Neuron (in vitro differentiated cells): ENCODE measurements around the gene BCR.
A peak's percentile ranks its signal among the peaks of the same experiment; 100 is the strongest.
"Not testable (repeated sequence)": the region's sequence is repeated elsewhere in the genome, so short reads cannot be mapped to it uniquely, and the experiment has no call there.

Source experiments
- H2AFZ ChIP-seq: one replicate; pipeline ENCODE4 v1.6.1; 2013; ENCODE audit warnings: low read depth, mild to moderate bottlenecking, inconsistent platforms, low read length, moderate library complexity
- H3K27me3 ChIP-seq: one replicate; pipeline ENCODE4 v1.6.1; 2013; ENCODE audit warnings: low read length; ENCODE audit not compliant: insufficient read depth
- H3K36me3 ChIP-seq: one replicate; pipeline ENCODE4 v1.6.1; 2013; ENCODE audit warnings: low read length; ENCODE audit not compliant: insufficient read depth
- H3K4me1 ChIP-seq: one replicate; pipeline ENCODE4 v1.6.1; 2013; ENCODE audit warnings: low read length; ENCODE audit not compliant: insufficient read depth
- H3K4me3 ChIP-seq: 2 replicates; pipeline ENCODE4 v1.5.1; 2013; ENCODE audit warnings: mild to moderate bottlenecking, low read length, moderate library complexity
- H3K9me3 ChIP-seq: one replicate; pipeline ENCODE4 v1.6.1; 2013; ENCODE audit warnings: low read length

BCR gene

DNA sequence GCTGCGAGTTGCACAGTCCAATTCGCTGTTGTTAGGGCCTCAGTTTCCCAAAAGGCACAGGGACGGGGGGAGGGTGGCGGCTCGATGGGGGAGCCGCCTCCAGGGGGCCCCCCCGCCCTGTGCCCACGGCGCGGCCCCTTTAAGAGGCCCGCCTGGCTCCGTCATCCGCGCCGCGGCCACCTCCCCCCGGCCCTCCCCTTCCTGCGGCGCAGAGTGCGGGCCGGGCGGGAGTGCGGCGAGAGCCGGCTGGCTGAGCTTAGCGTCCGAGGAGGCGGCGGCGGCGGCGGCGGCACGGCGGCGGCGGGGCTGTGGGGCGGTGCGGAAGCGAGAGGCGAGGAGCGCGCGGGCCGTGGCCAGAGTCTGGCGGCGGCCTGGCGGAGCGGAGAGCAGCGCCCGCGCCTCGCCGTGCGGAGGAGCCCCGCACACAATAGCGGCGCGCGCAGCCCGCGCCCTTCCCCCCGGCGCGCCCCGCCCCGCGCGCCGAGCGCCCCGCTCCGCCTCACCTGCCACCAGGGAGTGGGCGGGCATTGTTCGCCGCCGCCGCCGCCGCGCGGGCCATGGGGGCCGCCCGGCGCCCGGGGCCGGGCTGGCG lies at the start of gene BCR:
Gene BCR (plus strand): TSS at position 209 of the 592 bp plus-strand sequence. CDS start 452 bp downstream, outside the sequence.
- Histone ChIP-seq H3K9me3 (peaks cover 16% of the 10 kb centered on the region), H3K27me3 (no peaks in the 10 kb centered on the region), H3K4me1 (peaks cover 53% of the 10 kb centered on the region), H3K4me3 (peak within 1 kb of the TSS; percentile 89), H2AFZ (no peak within 1 kb of the TSS), H3K36me3 (peaks cover 9% of the 10 kb centered on the region)

DNA sequence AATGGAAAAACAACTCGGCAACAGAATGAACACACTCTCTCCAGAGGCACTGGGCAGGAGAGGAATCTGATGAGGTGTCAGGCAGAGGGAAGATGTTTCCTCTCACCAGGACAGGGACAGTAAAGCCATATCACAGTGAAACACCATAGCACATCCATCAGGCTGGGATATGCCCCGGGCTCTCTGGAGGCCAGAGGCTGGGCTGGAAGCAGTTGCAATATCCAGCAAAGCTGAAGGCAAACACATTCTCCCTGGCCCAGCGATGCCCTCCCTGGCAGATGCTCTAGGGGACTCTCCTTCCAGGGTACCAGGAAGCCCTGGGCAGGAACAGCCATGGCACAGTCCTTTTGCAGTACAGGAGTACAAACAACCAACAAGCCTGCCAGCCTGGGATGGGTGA lies 49.6 kb upstream of the BCR start:
- H3K9me3 ChIP-seq = no peaks in the 10 kb centered on the region
- H2AFZ ChIP-seq = no peak overlapping the region
- H3K4me1 ChIP-seq = peaks cover 6% of the 10 kb centered on the region
- no peaks in the 10 kb centered on the region for H3K27me3 ChIP-seq
- no peaks in the 10 kb centered on the region for H3K36me3 ChIP-seq
- H3K4me3 ChIP-seq = no peak overlapping the region

DNA sequence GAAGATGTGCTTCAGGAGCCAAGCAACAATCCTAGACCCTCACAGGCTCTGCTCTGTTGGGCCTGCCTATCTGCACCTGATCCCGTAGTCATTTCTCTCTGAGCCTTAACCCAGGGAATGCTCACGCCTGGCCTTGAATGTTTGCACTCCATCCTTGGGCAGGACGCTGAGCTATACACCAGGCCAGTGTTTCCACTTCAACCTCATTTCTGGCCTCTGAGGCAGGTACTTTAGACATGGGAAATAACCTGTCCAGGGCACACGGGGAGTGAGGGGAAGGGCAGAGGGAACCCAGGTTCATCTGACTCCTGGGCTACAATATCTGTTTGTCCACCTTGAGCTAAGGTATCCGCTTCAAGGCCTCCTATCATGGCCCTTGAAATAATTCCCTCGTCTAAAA lies 48.4 kb upstream of the BCR start:
- no peaks in the 10 kb centered on the region for H3K36me3 ChIP-seq
- no peak overlapping the region for H3K4me3 ChIP-seq
- no peak overlapping the region for H2AFZ ChIP-seq
- H3K27me3 ChIP-seq = no peaks in the 10 kb centered on the region
- no peaks in the 10 kb centered on the region for H3K9me3 ChIP-seq
- H3K4me1 ChIP-seq = peaks cover 7% of the 10 kb centered on the region

GRCh38 chr22:23132376-23133091 lies 47.8 kb upstream of the BCR start:
- H3K4me1 ChIP-seq = peaks cover 7% of the 10 kb centered on the region
- H3K27me3 ChIP-seq = no peaks in the 10 kb centered on the region
- H2AFZ ChIP-seq = no peak overlapping the region
- no peaks in the 10 kb centered on the region for H3K9me3 ChIP-seq
- H3K4me3 ChIP-seq = no peak overlapping the region
- no peaks in the 10 kb centered on the region for H3K36me3 ChIP-seq

DNA sequence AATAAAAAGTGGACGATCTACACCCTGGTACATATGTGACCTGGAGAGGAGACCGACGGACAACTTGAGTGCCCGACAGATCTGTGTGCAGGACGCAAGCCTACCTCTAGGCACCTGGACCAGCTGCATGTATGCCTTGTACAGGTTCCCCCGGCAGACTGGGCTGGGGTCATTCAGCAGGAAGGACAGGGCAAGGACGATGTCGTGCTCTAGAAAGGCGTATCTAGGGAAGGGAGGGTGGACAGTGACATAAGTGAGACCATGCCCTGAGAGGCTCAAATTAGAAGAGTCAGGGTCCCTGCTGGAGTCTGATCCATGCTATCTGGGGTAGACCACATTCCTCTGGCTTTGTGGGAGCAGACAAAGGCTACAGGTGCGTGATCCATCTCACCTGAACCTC lies 46.4 kb upstream of the BCR start:
- no peaks in the 10 kb centered on the region for H3K27me3 ChIP-seq
- no peak overlapping the region for H3K4me3 ChIP-seq
- no peaks in the 10 kb centered on the region for H3K9me3 ChIP-seq
- H3K36me3 ChIP-seq = no peaks in the 10 kb centered on the region
- peaks cover 3% of the 10 kb centered on the region for H3K4me1 ChIP-seq
- H2AFZ ChIP-seq = no peak overlapping the region

DNA sequence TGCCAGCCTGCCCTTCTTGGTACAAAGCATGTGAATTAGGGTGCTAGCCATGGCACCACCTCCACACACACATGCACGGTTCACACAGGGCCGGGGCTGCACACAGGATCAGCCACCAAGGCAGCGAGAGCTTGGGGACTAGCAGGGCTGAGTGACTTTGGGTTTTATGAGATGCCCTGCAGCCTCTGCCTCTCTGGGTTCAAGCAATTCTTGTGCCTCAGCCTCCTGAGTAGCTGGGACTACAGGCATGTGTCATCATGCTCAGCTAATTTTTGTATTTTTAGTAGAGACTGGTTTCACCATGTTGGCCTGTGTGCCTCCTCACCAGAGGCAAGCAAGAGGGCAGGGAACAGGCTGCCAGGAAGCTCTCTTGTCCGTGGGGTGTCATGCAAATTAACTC lies 43.3 kb upstream of the BCR start:
- H2AFZ ChIP-seq, H3K27me3 ChIP-seq, H3K9me3 ChIP-seq, H3K4me3 ChIP-seq, H3K4me1 ChIP-seq, H3K36me3 ChIP-seq: not testable (repeated sequence)

- Histone ChIP-seq H3K9me3 (no peaks in the 10 kb centered on the region), H2AFZ (no peak overlapping the region), H3K27me3 (no peaks in the 10 kb centered on the region), H3K4me1 (peaks cover 11% of the 10 kb centered on the region), H3K4me3 (no peak overlapping the region), H3K36me3 (no peaks in the 10 kb centered on the region)
These were observed 42.8 kb upstream of the BCR start for GRCh38 chr22:23137468-23137867.

GRCh38 chr22:23137905-23138561 lies 42.3 kb upstream of the BCR start:
- Histone ChIP-seq H3K36me3 (no peaks in the 10 kb centered on the region), H3K9me3 (no peaks in the 10 kb centered on the region), H3K27me3 (no peaks in the 10 kb centered on the region), H3K4me1 (peaks cover 17% of the 10 kb centered on the region), H2AFZ (no peak overlapping the region), H3K4me3 (no peak overlapping the region)

DNA sequence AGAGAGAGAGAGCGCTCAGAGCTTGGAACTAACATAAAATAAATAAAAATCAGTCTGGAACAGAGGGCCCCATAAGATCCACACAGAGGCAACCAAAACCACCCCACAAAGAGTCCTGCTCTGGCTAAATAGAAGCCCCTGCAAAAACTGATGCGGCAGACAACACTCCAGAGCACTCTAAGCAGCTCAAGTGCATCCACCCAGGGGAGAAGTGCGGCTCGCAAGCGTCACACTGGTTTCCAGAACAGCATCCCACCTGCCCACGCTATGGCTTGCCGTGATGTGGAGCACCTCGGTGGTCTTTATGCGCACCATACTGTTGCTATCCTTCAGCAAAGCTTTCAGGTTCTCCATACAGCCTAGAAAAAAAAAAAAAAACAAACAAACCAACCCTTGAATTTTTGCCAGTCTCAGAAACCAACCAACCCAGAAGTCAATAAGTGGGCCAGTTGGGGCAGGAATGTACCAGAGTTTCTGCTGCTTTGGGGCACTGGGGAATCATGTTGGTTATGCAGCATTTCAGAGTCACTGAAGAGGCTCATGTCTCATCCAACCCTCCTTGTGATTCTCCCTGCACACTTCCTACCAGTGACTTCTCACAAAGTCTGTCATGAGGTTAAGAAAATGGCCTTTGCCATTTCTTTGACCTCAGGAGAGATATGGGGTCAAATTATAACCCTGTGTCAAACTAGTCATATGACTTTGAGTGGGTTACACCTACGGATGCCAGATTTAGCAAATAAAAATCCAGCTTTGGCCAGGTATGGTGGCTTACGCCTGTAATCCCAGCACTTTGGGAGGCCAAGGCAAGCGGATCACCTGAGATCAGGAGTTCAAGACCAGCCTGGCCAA lies 41.5 kb upstream of the BCR start:
- Histone ChIP-seq H3K4me3 (no peak overlapping the region), H3K36me3 (no peaks in the 10 kb centered on the region), H2AFZ (no peak overlapping the region), H3K4me1 (peaks cover 20% of the 10 kb centered on the region), H3K9me3 (no peaks in the 10 kb centered on the region), H3K27me3 (no peaks in the 10 kb centered on the region)

DNA sequence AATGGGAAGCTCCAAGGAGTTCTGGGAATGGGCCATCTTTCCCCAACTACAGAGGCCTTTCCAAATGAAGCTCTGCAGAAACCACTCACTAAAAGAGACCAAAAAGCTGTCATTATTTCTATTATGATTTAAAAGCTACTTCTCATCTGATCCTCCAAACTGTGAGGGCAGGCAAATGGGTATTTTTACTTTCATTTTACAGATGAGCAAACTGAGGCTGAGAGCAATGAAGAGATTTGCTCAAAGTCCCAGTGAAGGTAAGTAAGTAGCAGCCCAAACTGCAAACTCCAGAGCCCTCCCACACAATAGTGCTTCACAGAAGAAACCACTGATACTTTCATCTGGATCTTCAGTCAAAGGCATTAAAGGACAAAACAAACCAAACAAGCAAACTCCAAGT lies 39.9 kb upstream of the BCR start:
- Histone ChIP-seq H3K9me3 (no peaks in the 10 kb centered on the region), H3K4me1 (peaks cover 26% of the 10 kb centered on the region), H2AFZ (no peak overlapping the region), H3K4me3 (no peak overlapping the region), H3K27me3 (no peaks in the 10 kb centered on the region), H3K36me3 (no peaks in the 10 kb centered on the region)

DNA sequence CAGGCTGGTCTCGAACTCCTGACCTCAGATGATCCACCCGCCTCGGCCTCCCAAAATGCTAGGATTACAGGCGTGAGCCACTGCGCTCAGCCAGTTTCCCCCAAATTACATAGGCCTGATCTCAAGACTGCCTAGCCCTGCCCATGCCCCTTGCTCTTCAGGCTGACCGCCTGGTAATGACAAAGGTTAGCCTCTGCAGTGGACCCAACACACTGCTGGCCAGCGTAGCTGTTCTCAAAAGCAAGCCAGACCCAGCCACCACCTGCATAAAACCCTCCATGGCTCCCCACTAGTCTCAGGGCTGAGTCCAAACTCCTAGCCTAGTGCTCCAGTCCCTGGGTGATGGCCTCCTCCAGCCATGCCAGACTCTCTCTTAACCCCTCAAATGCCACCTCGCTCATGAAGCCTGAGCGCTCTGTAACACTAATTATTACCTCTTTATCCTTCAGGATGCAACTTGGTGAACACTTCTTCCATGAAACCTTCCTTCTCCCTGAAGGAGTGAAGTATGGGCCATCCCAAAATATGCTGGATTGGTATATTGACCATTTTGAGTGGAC lies 37.7 kb upstream of the BCR start:
- no peaks in the 10 kb centered on the region for H3K36me3 ChIP-seq
- no peak overlapping the region for H2AFZ ChIP-seq
- no peaks in the 10 kb centered on the region for H3K27me3 ChIP-seq
- peaks cover 34% of the 10 kb centered on the region for H3K4me1 ChIP-seq
- H3K4me3 ChIP-seq = no peak overlapping the region
- H3K9me3 ChIP-seq = no peaks in the 10 kb centered on the region

- Histone ChIP-seq H3K4me1 (peaks cover 34% of the 10 kb centered on the region), H3K27me3 (no peaks in the 10 kb centered on the region), H3K36me3 (no peaks in the 10 kb centered on the region), H3K9me3 (no peaks in the 10 kb centered on the region), H2AFZ (no peak overlapping the region), H3K4me3 (no peak overlapping the region)
These were observed 37.2 kb upstream of the BCR start for GRCh38 chr22:23143119-23143518.

- Histone ChIP-seq H3K36me3 (peaks cover 8% of the 10 kb centered on the region), H3K4me3 (peak overlapping the region; percentile 42), H3K27me3 (no peaks in the 10 kb centered on the region), H2AFZ (no peak overlapping the region), H3K9me3 (no peaks in the 10 kb centered on the region), H3K4me1 (peaks cover 34% of the 10 kb centered on the region)
These were observed 35.9 kb upstream of the BCR start for GRCh38 chr22:23144432-23144831.
